NCI-H2196 (cell line): ENCODE data around the gene SMPD3.
A peak's percentile ranks its signal among the peaks of the same experiment; 100 is the strongest.

ENCODE experiments used
- DNase-seq: peaks from one replicate; lab custom pipeline; 2025; ENCODE audit not compliant: unreplicated experiment; lab: John Stamatoyannopoulos, UW

SMPD3 gene

DNA sequence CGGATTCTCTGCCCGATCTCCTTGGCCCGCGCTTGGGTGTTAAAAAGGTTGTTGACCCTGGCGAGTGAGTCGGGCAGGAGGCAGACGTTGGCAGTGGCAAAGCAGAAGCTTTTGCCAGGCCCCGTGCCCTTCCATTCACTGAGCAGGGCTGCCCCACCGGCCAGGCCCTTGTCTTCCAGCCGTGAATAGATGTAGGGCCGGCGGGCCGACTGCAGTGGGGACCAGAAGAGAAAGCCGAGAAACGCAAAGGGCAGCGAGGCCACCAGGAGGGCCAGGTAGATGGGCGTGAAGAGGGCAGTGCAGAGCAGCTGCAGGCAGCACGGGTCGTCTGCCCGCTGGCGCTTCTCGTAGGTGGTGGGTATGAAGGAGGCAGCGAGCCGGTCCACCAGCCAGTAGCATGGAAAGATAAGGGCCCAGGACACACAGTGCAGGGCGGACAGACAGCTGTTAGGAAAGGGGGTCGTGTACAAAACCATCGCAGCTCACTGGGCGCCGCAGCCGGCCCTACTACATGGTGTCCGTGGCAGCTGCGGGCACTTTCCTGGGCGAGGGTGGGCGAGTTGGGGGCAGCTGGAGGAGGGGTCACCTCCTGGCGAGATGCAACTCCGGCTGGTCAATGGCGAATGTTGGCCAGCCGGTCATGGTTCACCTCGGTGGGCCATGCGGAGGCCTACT lies 76.5 kb downstream of the SMPD3 start:
- no peak for DNase-seq

DNA sequence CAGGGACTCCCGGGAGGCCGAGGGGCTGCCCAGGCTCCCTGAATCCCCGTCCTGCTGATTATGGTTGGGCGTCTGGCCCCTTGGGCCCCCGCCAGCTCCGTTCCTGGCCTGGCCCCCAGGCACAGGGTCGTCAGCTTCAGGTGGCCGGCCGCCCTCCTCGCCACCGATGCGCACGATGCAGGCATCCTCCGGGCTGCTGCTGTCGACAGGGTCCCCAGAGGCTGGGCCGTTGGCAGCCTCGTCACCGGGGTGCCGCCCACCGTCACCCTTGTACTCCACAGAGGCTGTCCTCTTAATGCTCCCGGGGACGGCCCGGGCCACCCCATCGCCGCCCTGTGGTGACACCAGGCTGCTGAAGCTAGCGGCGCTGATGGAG lies 77.0 kb downstream of the SMPD3 start:
- no peak for DNase-seq

DNA sequence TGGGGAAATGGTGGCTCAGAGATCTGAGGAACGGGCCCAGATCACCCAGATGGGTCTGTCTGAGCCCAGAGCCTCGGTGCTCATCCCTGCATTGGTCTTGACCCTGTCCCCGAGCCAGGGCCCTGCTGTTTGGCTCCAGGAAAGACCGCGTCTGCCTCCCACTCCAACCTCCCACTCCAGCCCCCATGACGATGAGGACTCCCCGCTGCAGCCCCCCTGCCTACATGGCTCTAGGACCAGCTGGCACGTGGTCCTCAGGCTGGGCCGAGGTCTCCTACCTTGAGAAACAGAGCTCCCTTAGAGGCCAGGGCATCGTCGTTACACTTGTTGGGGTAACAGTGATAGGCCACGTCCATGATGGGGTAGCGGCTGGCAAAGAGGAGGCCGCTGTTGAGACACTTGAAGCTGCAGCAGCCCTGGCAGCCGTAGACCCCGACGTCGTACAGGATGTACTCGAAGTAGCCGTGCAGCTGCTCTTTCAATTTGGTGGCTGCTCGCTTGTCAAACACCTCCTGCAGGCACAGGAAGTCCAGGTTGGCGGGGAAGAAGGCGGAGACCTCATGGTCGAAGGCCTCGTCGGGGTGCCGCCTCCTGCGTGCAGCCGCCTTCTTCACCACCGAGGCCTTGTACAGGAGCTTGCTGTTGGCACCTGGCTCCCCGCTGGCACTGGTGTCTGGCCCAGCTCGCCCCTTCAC lies 77.6 kb downstream of the SMPD3 start:
- peak; percentile 4 for DNase-seq

DNA sequence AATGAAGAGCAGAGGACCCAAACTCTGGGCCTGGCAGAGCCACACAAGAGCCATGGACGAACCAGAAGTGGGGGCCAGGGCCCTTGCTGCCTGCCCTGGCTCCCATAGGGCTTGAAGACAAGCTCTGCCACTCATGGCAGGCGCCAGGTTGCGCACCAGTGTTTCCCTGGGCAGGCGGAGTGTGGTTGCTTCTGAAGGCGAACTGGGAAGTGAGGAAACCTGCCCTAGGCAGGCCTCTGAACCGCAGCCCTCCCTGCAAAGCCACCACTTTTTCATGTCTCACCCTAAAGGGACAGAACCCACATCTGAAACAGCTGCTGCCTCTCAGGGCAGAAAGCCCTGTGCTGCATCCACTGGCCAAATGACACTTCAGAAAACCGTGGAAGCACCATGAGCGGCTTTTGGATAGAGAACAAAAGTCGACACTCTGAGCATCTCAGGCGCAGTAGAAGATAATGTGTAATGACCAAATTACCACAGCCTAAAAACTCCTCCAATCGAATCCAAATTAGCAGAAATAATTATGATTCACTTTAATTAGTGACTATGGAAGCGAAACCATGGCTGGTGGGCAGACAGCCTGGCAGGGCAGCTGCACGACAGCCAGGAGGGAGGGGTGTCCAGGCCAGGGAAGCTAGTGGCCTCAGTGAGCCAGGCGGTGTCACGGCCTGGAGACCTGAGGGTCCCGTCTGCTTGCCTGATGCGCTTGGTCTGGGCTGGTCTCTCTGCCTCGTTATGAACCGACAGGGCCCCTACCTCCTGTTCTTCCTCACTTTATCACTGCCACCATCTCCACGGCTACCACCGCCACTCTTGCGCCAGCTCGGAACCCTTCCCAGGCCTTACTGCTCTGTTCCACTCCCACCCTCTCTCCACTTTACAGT lies 78.4 kb downstream of the SMPD3 start:
- no peak for DNase-seq

DNA sequence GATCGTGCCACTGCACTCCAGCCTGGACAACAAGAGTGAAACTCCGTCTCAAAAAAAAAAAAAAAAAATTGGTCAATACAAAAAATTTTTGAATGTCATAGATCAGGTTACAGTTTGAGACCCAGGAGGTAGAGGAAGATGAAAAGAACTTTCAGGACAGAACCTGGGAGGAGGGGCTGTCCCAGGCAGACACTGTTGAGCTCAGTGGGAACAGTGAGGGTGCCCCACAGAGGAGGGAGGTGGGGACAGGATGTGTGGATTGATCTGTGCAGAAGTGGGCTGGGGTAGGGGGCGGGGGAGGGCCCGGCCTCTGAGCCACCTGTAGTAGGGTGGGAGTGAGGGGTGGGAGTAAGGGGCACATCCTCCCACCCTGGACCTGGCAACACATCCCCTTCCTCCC lies 79.1 kb downstream of the SMPD3 start:
- DNase-seq, result no peak

GRCh38 chr16:68368301-68368888 lies 79.9 kb downstream of the SMPD3 start:
- no peak for DNase-seq

DNA sequence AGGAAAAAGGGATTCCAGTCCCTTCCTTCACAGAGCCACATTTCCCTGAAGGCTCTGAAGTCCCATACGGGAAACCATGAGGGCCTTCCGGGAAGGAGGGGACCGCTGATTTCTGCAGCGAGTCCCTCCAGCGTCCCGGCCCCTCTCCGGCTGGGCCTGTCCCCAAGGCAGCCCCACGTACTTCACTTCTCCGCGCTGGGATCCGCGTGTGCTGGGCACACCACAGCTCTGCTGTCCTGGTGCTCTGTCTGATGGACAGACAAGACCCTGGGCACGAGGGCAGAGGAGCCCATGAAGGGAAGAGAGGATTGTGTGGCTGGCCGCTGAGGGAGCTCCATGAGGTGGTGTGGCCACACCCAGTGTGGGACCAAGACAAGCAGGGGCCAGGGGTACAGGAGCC lies 80.4 kb downstream of the SMPD3 start:
- no peak for DNase-seq

- no peak for DNase-seq
Observed at GRCh38 chr16:68367440-68367839, 80.9 kb downstream of the SMPD3 start.

GRCh38 chr16:68367030-68367429 lies 81.3 kb downstream of the SMPD3 start:
- DNase-seq, result peak; percentile 8

DNA sequence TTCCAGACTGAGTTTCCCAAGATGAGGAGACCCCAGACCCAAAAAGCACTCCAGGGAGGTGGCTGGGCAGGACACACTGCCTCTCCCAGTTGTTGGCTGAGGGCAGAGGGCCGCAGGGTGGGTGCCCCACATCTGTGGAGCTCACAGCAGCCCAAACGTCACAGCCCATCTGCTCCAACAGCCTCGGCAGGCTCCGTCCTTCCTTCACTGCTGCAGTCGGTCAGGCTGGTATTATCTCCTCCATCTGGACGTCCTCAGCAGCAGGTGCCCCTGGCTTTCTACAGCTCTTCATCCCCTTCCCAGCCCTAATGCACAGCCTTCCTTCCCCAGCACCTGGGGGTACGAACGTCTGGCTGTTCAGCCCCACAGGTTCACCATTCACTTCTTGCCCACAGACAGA lies 82.2 kb downstream of the SMPD3 start:
- no peak for DNase-seq

DNA sequence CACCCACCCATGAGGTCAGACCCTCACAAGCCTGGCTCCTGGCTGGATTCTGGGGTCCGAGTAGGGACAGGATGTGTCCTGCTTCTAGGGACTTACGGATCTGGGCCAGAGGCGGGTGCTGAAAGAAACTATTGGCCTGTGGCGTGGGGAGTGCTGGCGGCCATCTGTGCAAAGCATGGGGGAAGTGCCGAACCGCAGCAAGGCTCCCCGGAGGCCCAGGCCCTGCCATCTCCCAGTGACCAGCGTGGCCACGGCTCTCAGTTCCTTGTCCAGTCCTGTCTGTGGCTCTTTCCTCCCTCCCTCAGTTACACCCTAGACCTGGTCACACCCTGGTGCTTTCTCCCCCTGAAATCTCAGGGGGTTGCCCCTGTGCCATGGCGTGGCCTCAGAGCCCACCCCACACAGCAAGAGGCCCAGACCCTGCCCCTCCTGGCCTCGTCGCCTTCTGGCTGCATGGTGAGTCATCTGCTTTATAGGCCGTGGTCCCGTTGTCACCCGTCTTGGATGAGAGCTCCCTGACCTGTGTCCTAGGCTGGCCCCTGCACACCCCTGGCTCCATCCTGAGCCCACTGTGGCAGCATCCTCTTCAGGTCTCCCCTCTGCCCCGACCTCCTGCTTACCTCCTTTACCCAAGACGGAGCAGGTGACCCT lies 83.0 kb downstream of the SMPD3 start:
- no peak for DNase-seq

- no peak for DNase-seq
Observed at GRCh38 chr16:68364561-68364998, 83.7 kb downstream of the SMPD3 start.

DNA sequence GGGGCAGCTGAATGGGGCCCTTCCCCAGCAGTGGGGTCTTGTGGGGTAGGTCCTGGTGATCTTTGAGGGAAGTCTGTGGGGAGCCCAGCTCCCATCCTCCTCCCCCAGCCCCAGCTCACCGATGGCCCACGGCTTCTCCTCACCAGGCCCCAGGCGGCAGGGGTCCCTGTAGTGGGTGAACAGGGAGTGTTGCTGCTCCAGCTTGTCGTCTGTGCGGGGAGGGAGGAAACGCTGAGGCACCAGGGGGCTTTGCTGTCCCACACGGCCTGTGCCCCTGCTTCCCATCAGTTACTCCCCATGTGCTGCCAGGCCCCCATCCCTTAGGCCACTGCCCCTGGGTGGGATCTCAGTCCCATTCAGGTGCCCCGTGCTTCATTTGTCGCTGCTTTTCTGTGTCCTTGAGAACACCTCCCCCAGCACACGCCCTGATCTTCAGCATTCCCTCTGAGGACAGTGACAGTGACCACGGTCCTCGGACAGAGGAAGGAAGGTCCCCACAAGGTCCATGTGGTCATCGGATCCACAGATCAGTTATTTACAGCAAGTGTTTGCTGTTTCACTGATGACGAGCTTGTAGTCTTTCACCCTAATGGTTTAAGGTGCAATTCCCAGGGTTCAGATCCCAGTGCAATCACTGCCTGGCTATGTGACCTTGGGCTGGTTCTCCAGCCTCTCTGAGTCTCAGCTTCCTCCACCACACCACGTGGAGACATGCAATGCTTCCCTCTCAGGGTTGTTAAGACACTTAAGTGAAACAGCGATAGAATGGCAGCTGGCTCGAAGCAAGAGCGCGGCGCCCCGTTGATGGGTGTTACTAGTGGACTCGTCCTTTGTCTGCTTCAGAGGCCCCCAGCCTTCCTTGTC lies 84.4 kb downstream of the SMPD3 start:
- DNase-seq, result no peak

DNA sequence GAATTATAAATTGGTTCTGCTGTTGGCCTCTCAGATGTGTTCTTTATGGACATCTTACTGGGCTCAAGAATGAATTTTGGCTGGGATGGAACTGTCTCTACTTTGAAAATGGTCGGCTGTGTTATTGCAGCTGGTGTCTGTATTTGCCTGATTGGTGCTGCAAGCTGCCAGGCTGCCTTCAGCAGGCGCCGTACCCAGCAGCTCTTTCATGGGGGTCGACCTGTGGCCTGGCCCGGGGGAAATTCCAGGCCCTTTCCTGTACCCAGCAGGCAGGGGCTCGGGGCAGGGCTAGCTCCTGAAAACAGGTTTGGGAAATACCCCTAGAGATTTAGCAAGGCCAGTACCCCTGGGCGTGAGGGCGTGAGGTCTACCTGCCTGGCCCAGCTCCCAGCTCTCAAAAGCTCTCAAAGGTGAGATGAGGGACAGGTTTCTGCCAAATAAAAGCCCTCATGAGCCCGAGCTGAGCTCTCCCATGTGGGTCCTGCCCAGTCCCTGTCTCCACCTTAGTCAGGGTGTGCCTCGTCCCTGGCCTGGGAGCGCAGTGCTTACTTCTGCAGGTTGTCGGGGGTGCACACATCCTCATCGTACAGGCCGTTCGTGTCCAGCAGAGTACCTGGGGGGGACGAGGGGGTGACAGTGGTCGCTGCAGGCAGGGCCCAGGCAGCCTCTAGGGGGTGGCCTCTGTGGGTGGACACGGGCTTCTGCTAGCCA lies 85.2 kb downstream of the SMPD3 start:
- DNase-seq, result no peak

DNA sequence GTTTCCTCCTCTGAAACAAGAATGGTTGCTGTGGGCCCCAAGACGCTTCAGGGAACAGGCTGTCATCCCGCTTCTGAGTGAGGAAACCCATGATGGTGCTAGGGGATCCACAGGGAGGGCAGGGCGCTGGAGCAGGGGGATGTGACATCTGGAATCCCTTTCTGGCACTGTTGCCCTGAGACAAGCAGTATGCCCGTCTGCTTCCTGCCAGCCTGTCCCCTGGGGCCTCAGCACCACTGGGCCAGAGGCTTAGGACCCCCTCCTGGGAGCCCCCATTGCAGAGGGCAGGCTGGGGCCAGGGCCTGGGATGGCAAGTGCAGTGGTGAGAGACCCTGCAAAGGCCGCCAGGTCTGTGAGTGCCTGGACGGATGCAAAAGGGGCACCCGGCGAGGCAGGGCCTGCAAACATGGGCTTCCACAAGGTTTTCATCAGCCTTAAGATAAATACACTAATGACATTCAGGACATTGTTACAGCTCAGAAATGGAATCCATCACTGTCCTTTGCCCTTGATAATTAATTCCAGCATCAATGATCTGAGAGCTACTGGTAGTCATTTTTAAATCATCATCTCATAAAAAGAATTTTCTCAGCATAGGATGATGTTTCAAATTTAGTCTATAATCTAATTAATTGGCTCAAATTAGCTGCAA lies 85.9 kb downstream of the SMPD3 start:
- DNase-seq, result no peak

- no peak for DNase-seq
Observed at GRCh38 chr16:68361485-68361884, 86.8 kb downstream of the SMPD3 start.

GRCh38 chr16:68360956-68361355 lies 87.4 kb downstream of the SMPD3 start:
- DNase-seq, result no peak

- no peak for DNase-seq
Observed at GRCh38 chr16:68360547-68360946, 87.8 kb downstream of the SMPD3 start.
